Esophagus squamous epithelium (tissue), 5 donors: Measurements from ENCODE around the gene TNNI3. TPM values are rescaled to one million over a fixed set of nuclear protein-coding genes. Genes with fewer than 3 reads are reported as not detected.
"Not testable (repeated sequence)": the region's sequence is repeated elsewhere in the genome, so short reads cannot be mapped to it uniquely, and the experiment has no call there.

ENCODE experiments used
- DNase-seq: peaks from one replicate; lab custom pipeline; 2025; lab: John Stamatoyannopoulos, UW
- H3K27ac ChIP-seq, 4 donors: fragments of 200-600 bp; sonication (generic); one replicate each; pipeline ENCODE4 v1.5.1; 2016 to 2019; ENCODE audit warnings: mild to moderate bottlenecking in 1 of 4
- H3K27me3 ChIP-seq, 4 donors: fragments of 200-600 bp; sonication (generic); 1 replicate in 3 of 4; 2 replicates in 1 of 4; pipeline versions ENCODE4 v1.5.1 to v1.6.0; 2017 to 2021; ENCODE audit warnings: antibody characterized with exemption in 1 of 4
- H3K36me3 ChIP-seq, 3 donors: fragments of 200-600 bp; sonication (generic); one replicate each; pipeline ENCODE4 v1.5.1; 2016 to 2019
- H3K4me1 ChIP-seq, 3 donors: fragments of 200-600 bp; sonication (generic); one replicate each; pipeline ENCODE4 v1.5.1; 2017 to 2019
- H3K4me3 ChIP-seq, 4 donors: fragments of 200-600 bp; sonication (generic); 1 replicate in 3 of 4; 2 replicates in 1 of 4; pipeline ENCODE4 v1.5.1; 2016 to 2019; ENCODE audit warnings: mild to moderate bottlenecking in 2 of 4, moderate library complexity in 1 of 4
- H3K9me3 ChIP-seq, 3 donors: fragments of 200-600 bp; sonication (generic); one replicate each; pipeline ENCODE4 v1.5.1; 2016 to 2019
- POLR2A ChIP-seq, 4 donors: fragments of 450-650 bp; IDR thresholded peaks; one replicate each; pipeline ENCODE4 v1.6.1; 2017; ENCODE audit warnings: antibody characterized with exemption in 4 of 4, mild to moderate bottlenecking in 4 of 4, moderate library complexity in 3 of 4
- WGBS, 2 donors: methylation state at CpG; one replicate each; pipeline ENCODE4 v1.1.5; 2018; 5-methylcytosine and 5-hydroxymethylcytosine counted together
- intact Hi-C: fragments of 100-400 bp; cut with DNase I; formaldehyde crosslinking; loops from one replicate; pipeline ENCODE4 v1.15.0; 2022
- total RNA-seq, 4 donors: library from RNA; depleted of rRNA; stranded (reverse); fragments of >200 nt; gene quantifications; one replicate each; pipeline ENCODE4 v1.1.0, GENCODE V29; 2016
- TF ChIP-seq, protein P1 (sequence below), 6 experiments: fragments of 450-650 bp in 4 of 6; fragments of 200-600 bp in 2 of 6; sonication (generic) in 2 of 6; IDR thresholded peaks; one replicate each; pipeline ENCODE4 v1.5.1; 2016 to 2019; ENCODE audit warnings: antibody characterized with exemption in 6 of 6, mild to moderate bottlenecking in 4 of 6, moderate library complexity in 4 of 6
- donor health status: DM: yes; HTN: yes; CAD: no.

The TNNI3 gene
- total RNA-seq, 4 donors from 2014 or later, result not detected

DNA sequence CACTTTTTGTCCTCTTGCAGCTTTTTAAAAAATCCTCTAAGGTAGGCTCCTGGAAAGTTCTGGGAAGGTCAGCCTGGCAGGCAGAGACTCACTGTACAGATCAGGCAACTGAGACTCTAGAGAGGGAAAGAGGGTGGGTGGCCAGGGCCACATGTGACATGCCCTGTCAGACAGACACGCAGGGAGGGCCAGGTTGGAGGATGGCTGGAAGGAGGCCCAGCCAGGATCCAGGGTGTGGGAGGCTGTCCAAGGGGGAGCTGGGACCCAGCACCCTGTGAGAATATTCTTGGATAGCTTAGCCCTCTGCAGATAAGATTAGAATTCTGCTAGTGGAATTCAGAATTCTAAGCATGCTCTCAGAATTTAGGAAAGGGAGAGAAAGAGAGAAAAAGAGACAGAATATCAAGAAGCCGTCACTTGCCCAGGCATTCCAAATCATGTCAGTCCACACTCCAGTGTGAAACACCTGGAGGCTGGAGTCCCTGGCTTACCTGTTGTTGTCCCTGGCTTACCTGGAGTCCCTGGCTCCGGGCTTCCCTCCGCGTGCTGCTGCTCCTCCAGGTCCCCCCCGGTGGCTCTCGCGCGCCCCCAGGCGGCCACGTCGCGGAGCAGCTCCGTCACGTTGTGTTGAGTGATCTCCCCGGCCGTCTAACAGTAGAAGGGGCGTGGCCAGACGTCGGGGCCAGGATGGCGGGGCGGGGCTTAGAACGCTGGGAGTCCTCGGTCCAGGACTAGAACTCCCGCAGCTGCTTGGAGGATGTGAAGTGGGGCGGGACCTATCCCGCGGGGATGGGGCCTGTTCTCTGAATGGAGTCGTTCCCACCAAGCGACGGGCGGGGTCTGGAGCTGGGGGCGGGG, 2.8 kb upstream of the TNNI3 start:
- intact Hi-C loops, result no loop called here
- DNase-seq, result no peak
- 5 to 27% methylated on average over 2 to 22 of the region's 33 CpGs for WGBS, 2 donors
- H3K27me3 ChIP-seq, result peaks cover 5 to 98% (median 16%) of the 10 kb centered on the region in 4 donors
- no peak for TF ChIP-seq POLR2A (IDR thresholded peaks at IDR 0.05)
- TF ChIP-seq, protein P1, sequence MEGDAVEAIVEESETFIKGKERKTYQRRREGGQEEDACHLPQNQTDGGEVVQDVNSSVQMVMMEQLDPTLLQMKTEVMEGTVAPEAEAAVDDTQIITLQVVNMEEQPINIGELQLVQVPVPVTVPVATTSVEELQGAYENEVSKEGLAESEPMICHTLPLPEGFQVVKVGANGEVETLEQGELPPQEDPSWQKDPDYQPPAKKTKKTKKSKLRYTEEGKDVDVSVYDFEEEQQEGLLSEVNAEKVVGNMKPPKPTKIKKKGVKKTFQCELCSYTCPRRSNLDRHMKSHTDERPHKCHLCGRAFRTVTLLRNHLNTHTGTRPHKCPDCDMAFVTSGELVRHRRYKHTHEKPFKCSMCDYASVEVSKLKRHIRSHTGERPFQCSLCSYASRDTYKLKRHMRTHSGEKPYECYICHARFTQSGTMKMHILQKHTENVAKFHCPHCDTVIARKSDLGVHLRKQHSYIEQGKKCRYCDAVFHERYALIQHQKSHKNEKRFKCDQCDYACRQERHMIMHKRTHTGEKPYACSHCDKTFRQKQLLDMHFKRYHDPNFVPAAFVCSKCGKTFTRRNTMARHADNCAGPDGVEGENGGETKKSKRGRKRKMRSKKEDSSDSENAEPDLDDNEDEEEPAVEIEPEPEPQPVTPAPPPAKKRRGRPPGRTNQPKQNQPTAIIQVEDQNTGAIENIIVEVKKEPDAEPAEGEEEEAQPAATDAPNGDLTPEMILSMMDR (IDR thresholded peaks at IDR 0.05), result peak; percentile 57 to 90 (median 82)
- H3K36me3 ChIP-seq, result no peaks in the 10 kb centered on the region
- peak overlapping the region in 1 of 4 donors; percentile 12 for H3K27ac ChIP-seq
- peak overlapping the region in 1 of 4 donors; percentile 26 for H3K4me3 ChIP-seq
- peaks cover 0 to 43% (median 17%) of the 10 kb centered on the region in 3 donors for H3K4me1 ChIP-seq
- no peaks in the 10 kb centered on the region for H3K9me3 ChIP-seq

DNA sequence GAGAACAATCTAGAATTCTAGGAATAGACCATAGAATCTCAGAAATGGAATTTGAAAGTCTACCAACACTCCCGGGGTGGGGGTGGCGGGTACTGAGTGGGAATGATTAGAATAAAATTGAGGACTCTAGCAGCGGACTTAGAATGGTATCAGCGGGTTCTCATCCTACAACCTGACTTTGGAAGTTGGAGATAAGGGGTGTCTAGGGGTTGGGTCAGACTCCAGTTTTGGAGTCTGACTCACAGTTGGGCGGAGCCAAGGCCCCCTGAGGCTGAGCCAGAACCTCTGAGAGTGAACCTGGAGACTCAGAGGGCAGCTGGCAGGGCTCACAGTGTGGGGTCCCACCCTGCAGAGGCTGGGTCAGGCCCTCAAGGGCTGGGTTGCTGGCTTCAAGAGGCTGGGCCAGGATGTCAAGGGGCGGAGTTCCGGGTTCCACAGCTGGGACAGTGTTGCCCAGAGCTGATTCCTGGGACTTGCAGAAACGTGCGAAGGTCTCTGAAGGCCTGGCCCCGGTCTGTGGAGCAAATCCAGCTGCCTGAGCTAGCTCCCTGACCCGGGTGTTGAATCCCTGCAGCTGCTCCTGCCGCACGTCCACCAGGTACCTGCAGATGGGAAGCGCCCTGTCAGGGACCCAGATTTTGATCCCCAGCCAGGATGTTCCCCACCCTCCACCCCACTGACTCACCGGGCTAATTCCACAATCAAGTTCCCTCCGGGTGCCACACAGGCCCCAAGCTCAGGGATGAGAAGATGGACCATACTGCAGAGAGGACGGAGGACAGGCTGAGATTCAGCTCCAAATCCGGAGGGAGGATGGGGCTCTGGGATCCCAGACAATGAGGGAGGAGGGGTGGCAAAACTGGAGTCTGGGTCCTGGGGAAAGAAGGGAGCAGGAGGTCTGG, 1.6 kb upstream of the TNNI3 start:
- Histone ChIP-seq H3K4me3 (peak overlapping the region in 1 of 4 donors; percentile 7), H3K27me3 (peaks cover 5 to 97% (median 16%) of the 10 kb centered on the region in 4 donors), H3K9me3 (no peaks in the 10 kb centered on the region), H3K27ac (peak overlapping the region in 1 of 4 donors; percentile 9), H3K4me1 (peaks cover 0 to 43% (median 17%) of the 10 kb centered on the region in 3 donors), H3K36me3 (no peaks in the 10 kb centered on the region)
- DNase-seq, result no peak
- no peak for TF ChIP-seq POLR2A (IDR thresholded peaks at IDR 0.05)
- TF ChIP-seq, protein P1 (IDR thresholded peaks at IDR 0.05), result no peak
- intact Hi-C loops, result no loop called here
- WGBS, 2 donors, result 27 to 34% methylated on average over 7 to 8 of the region's 18 CpGs

DNA sequence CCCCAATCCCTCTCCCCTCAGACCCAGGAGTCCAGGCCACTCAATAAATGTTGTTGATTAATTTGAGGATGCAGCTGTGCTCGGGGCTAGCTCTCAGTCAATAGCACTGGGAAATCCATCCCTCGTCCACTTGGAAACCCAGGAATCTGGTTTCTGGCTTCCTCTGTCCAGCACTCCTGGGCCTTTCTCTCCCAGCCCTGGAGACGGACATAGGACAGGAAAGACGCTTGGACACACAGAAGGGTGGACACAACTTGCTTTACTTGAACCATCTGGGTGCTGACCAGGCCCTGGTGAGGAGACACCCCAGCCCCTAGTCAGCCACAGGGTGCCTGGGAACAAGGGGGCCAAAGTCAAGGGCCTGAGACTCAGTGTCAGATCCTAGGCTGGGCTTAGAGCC, 891 bp upstream of the TNNI3 start:
- no peak for DNase-seq
- Histone ChIP-seq H3K27ac (no peak overlapping the region), H3K4me3 (no peak overlapping the region), H3K9me3 (no peaks in the 10 kb centered on the region), H3K36me3 (no peaks in the 10 kb centered on the region), H3K27me3 (peaks cover 5 to 96% (median 16%) of the 10 kb centered on the region in 4 donors), H3K4me1 (peaks cover 0 to 43% (median 17%) of the 10 kb centered on the region in 3 donors)
- TF ChIP-seq, protein P1 (IDR thresholded peaks at IDR 0.05), result no peak
- no peak for TF ChIP-seq POLR2A (IDR thresholded peaks at IDR 0.05)
- intact Hi-C loops, result no loop called here
- WGBS, 2 donors, result 70% methylated on average over 3 of the region's 4 CpGs; no CpG with 5 or more reads in 1 of the 2 donors

DNA sequence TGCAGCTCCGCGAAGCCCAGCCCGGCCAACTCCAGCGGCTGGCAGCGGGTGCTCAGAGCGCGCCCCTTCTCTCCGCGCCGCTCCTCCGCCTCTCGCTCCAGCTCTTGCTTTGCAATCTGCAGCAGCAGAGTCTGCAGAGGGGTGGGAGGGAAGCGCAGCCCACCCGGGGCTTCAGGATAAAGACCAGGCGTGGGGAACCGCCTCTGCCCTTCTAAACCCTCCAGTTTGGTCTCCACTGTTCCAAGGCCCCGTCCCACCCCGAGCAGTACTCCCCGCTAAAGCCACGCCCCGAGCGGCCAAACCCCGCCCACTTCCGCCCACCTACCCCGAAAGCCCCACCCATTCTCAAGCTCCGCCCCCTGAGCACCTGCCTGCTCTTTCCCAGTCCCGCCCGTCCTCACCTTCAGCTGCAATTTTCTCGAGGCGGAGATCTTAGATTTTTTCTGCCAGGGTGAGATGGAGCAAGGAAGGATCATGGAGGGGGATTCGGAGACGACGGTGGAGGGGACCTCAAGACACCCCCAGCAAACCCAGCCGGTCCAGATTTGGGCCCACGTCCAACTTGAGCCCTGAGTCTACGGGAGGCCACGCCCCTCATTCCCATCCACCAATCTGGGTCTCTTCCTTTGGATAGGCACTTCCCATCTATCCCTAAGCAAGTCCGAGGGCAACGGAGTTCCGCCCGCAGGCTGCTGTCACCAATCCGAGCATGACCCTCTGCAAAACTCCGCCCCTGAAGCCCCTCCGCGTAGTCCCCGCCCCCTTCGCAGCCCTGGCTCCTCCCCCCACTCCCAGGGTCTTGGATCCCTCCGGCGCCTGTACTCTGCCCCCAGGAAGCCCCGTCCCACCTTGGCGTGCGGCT, 1.1 kb downstream of the TNNI3 start:
- WGBS, 2 donors, result 8 to 13% methylated on average over 6 to 26 of the region's 52 CpGs
- H3K27ac ChIP-seq, result no peak overlapping the region
- peaks cover under 1 to 76% (median 11%) of the 10 kb centered on the region in 4 donors for H3K27me3 ChIP-seq
- intact Hi-C loops, result no loop called here
- DNase-seq, result no peak
- H3K4me3 ChIP-seq, result peak overlapping the region in 3 of 4 donors; percentile 15 to 22 (median 18)
- H3K36me3 ChIP-seq, result no peaks in the 10 kb centered on the region
- H3K4me1 ChIP-seq, result peaks cover 0 to 43% (median 17%) of the 10 kb centered on the region in 3 donors
- TF ChIP-seq POLR2A (IDR thresholded peaks at IDR 0.05), result no peak
- TF ChIP-seq, protein P1 (IDR thresholded peaks at IDR 0.05), result no peak
- H3K9me3 ChIP-seq, result no peaks in the 10 kb centered on the region

DNA sequence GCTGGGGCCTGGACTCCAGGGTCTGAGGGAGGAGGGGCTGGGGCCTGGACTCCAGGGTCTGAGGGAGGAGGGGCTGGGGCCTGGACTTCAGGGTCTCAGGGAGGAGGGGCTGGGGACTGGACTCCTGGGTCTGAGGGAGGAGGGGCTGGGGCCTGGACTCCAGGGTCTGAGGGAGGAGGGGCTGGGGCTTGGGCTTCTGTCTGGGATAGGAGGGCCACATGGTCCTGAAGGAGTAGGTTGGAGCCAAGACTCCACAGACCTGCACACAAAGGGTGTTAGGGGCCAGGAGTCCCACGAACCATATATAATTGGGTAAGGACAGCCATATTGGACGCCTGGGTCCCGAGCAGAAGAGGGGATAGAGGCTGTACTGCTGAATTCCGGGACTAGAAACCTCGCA, 1.7 kb downstream of the TNNI3 start:
- DNase-seq, intact Hi-C loops, H3K27ac ChIP-seq, H3K36me3 ChIP-seq, H3K9me3 ChIP-seq: not testable (repeated sequence)
- Histone ChIP-seq H3K27me3 (peaks cover 0 to 69% (median 7%) of the 10 kb centered on the region in 4 donors), H3K4me1 (peaks cover 0 to 39% (median 17%) of the 10 kb centered on the region in 3 donors), H3K4me3 (peak overlapping the region in 3 of 4 donors; percentile 15 to 22 (median 18))
- 4% methylated on average over 5 of the region's 5 CpGs; no CpG with 5 or more reads in 1 of the 2 donors for WGBS, 2 donors
